ENCODE data around the gene TSHZ1. TPM values are rescaled to one million over a fixed set of nuclear protein-coding genes. Genes with fewer than 3 reads are reported as not detected.

TSHZ1 gene
- total RNA-seq, 1 experiment from 2014 or later, result 5.7 TPM

- no peak for DNase-seq
- no peaks in the 10 kb centered on the region for H3K9me3 ChIP-seq (ENCODE audit: low read length)
- no peaks in the 10 kb centered on the region for H3K9me2 ChIP-seq (replicated peaks; ENCODE audit: insufficient read depth, low read length)
- no peaks in the 10 kb centered on the region for H3K79me2 ChIP-seq (ENCODE audit: low read length)
- H3K27ac ChIP-seq (ENCODE audit: low read length), result no peak overlapping the region
- peaks cover 15% of the 10 kb centered on the region for H4K20me1 ChIP-seq (ENCODE audit: insufficient read depth, low read depth, low read length)
- H3K4me1 ChIP-seq (ENCODE audit: low read length), result no peaks in the 10 kb centered on the region
- H2AFZ ChIP-seq (ENCODE audit: low read length), result no peak overlapping the region
- no peak overlapping the region for H3K9ac ChIP-seq (ENCODE audit: low read length)
- H3K4me2 ChIP-seq (ENCODE audit: low read depth, low read length, poor library complexity, severe bottlenecking), result peak overlapping the region; percentile 2
- H3K4me3 ChIP-seq (ENCODE audit: low read length), result no peak overlapping the region
- no peaks in the 10 kb centered on the region for H3K27me3 ChIP-seq (ENCODE audit: low read length)
- H3K36me3 ChIP-seq (ENCODE audit: insufficient read depth, low read length), result no peaks in the 10 kb centered on the region
These were observed 37.2 kb downstream of the TSHZ1 start for GRCh38 chr18:75247611-75248421.

GRCh38 chr18:75248426-75249174 is 38.0 kb downstream of the TSHZ1 start:
- Histone ChIP-seq H3K27ac (ENCODE audit: low read length) (no peak overlapping the region), H3K4me2 (ENCODE audit: low read depth, low read length, poor library complexity, severe bottlenecking) (no peak overlapping the region)

DNA sequence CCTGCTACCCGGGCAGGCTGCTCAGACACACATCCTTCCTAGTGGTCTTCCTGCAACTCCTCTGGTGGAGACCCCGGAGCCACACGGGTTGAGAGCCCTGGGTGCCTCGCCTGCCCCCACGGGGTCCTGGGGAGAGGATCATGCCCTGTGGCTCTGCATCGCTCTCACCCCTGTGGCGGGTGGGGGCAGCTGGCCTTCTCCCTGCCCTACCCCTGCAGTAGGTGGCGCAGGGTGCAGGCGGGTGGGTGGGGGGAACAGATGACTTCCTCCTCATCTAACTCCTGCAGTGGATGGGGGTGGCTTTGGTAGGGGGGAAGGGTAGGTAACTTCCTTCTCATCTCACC is 38.5 kb downstream of the TSHZ1 start:
- H3K9me2 ChIP-seq (replicated peaks; ENCODE audit: insufficient read depth, low read length), result no peaks in the 10 kb centered on the region
- H3K4me1 ChIP-seq (ENCODE audit: low read length), result no peaks in the 10 kb centered on the region
- no peak overlapping the region for H3K9ac ChIP-seq (ENCODE audit: low read length)
- no peak overlapping the region for H3K27ac ChIP-seq (ENCODE audit: low read length)
- H3K36me3 ChIP-seq (ENCODE audit: insufficient read depth, low read length), result no peaks in the 10 kb centered on the region
- H3K79me2 ChIP-seq (ENCODE audit: low read length), result no peaks in the 10 kb centered on the region
- no peak overlapping the region for H3K4me3 ChIP-seq (ENCODE audit: low read length)
- H4K20me1 ChIP-seq (ENCODE audit: insufficient read depth, low read depth, low read length), result peaks cover 26% of the 10 kb centered on the region
- H3K27me3 ChIP-seq (ENCODE audit: low read length), result no peaks in the 10 kb centered on the region
- H3K9me3 ChIP-seq (ENCODE audit: low read length), result no peaks in the 10 kb centered on the region
- no peak overlapping the region for H3K4me2 ChIP-seq (ENCODE audit: low read depth, low read length, poor library complexity, severe bottlenecking)
- no peak overlapping the region for H2AFZ ChIP-seq (ENCODE audit: low read length)
- no peak for DNase-seq

More at GRCh38 chr18:75248426-75249174, 38.0 kb downstream of the TSHZ1 start:
- H3K4me1 ChIP-seq (ENCODE audit: low read length), result no peaks in the 10 kb centered on the region
- H3K36me3 ChIP-seq (ENCODE audit: insufficient read depth, low read length), result no peaks in the 10 kb centered on the region
- no peak for DNase-seq
- H2AFZ ChIP-seq (ENCODE audit: low read length), result no peak overlapping the region
- no peak overlapping the region for H3K4me3 ChIP-seq (ENCODE audit: low read length)
- no peak overlapping the region for H3K9ac ChIP-seq (ENCODE audit: low read length)
- no peaks in the 10 kb centered on the region for H3K79me2 ChIP-seq (ENCODE audit: low read length)
- H3K9me3 ChIP-seq (ENCODE audit: low read length), result no peaks in the 10 kb centered on the region
- H4K20me1 ChIP-seq (ENCODE audit: insufficient read depth, low read depth, low read length), result peaks cover 22% of the 10 kb centered on the region
- no peaks in the 10 kb centered on the region for H3K27me3 ChIP-seq (ENCODE audit: low read length)
- no peaks in the 10 kb centered on the region for H3K9me2 ChIP-seq (replicated peaks; ENCODE audit: insufficient read depth, low read length)

- Histone ChIP-seq H2AFZ (ENCODE audit: low read length) (no peak overlapping the region), H3K27me3 (ENCODE audit: low read length) (no peaks in the 10 kb centered on the region), H3K4me3 (ENCODE audit: low read length) (no peak overlapping the region), H3K9me3 (ENCODE audit: low read length) (no peaks in the 10 kb centered on the region), H3K27ac (ENCODE audit: low read length) (no peak overlapping the region), H3K4me2 (ENCODE audit: low read depth, low read length, poor library complexity, severe bottlenecking) (no peak overlapping the region), H3K9me2 (replicated peaks; ENCODE audit: insufficient read depth, low read length) (no peaks in the 10 kb centered on the region), H4K20me1 (ENCODE audit: insufficient read depth, low read depth, low read length) (peaks cover 26% of the 10 kb centered on the region), H3K36me3 (ENCODE audit: insufficient read depth, low read length) (no peaks in the 10 kb centered on the region), H3K79me2 (ENCODE audit: low read length) (no peaks in the 10 kb centered on the region), H3K4me1 (ENCODE audit: low read length) (no peaks in the 10 kb centered on the region), H3K9ac (ENCODE audit: low read length) (no peak overlapping the region)
- DNase-seq, result peak; percentile 49
These were observed 39.3 kb downstream of the TSHZ1 start for GRCh38 chr18:75249672-75250470.

DNA sequence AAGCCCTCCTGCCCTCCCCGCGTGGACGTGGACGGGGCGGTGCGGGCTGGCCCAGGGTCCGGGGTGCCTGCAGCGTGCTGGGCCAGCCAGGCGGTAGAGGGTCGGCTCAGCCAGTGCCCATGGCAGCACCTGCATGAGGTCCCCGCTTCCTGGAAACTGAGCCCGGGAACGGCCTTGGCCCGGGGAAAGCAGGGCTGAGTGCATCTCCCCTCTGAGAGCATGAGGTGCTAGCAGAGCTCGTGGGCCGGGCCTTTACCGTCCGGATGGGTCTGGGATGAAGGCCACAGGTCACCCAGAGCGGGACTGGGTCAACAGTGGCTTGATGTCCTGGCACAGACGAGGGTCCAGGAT is 39.8 kb downstream of the TSHZ1 start:
- Histone ChIP-seq H2AFZ (ENCODE audit: low read length) (no peak overlapping the region), H3K9ac (ENCODE audit: low read length) (no peak overlapping the region), H3K4me2 (ENCODE audit: low read depth, low read length, poor library complexity, severe bottlenecking) (no peak overlapping the region), H3K27ac (ENCODE audit: low read length) (no peak overlapping the region), H3K9me2 (replicated peaks; ENCODE audit: insufficient read depth, low read length) (no peaks in the 10 kb centered on the region), H3K4me3 (ENCODE audit: low read length) (no peak overlapping the region), H3K4me1 (ENCODE audit: low read length) (no peaks in the 10 kb centered on the region), H3K9me3 (ENCODE audit: low read length) (no peaks in the 10 kb centered on the region), H3K79me2 (ENCODE audit: low read length) (no peaks in the 10 kb centered on the region), H4K20me1 (ENCODE audit: insufficient read depth, low read depth, low read length) (peaks cover 26% of the 10 kb centered on the region), H3K36me3 (ENCODE audit: insufficient read depth, low read length) (no peaks in the 10 kb centered on the region), H3K27me3 (ENCODE audit: low read length) (no peaks in the 10 kb centered on the region)
- no peak for DNase-seq

DNA sequence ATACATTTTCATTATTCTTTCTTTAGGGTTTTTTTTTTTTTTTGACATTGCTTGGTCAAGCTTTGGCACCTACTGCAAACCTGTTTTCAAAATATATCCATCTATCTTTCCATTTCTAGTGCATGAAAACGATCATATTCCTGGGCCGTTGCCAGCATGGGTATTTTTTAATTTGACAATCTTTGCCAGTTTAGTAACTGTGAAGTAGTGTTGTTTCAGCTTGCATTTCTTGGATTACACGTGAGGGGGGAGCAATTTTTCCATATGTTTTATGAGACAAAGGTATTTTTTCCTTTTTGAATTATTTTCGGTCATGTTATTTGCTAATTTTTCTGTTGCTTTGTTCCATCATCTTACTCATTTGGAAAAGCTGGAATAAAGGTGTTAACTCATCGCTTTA is 40.9 kb downstream of the TSHZ1 start:
- Histone ChIP-seq H2AFZ (ENCODE audit: low read length) (no peak overlapping the region), H3K4me3 (ENCODE audit: low read length) (no peak overlapping the region), H3K9ac (ENCODE audit: low read length) (no peak overlapping the region), H4K20me1 (ENCODE audit: insufficient read depth, low read depth, low read length) (peaks cover 18% of the 10 kb centered on the region), H3K27ac (ENCODE audit: low read length) (no peak overlapping the region), H3K9me2 (replicated peaks; ENCODE audit: insufficient read depth, low read length) (no peaks in the 10 kb centered on the region), H3K9me3 (ENCODE audit: low read length) (no peaks in the 10 kb centered on the region), H3K79me2 (ENCODE audit: low read length) (no peaks in the 10 kb centered on the region), H3K4me1 (ENCODE audit: low read length) (no peaks in the 10 kb centered on the region), H3K4me2 (ENCODE audit: low read depth, low read length, poor library complexity, severe bottlenecking) (no peak overlapping the region), H3K27me3 (ENCODE audit: low read length) (no peaks in the 10 kb centered on the region), H3K36me3 (ENCODE audit: insufficient read depth, low read length) (no peaks in the 10 kb centered on the region)
- DNase-seq, result no peak

DNA sequence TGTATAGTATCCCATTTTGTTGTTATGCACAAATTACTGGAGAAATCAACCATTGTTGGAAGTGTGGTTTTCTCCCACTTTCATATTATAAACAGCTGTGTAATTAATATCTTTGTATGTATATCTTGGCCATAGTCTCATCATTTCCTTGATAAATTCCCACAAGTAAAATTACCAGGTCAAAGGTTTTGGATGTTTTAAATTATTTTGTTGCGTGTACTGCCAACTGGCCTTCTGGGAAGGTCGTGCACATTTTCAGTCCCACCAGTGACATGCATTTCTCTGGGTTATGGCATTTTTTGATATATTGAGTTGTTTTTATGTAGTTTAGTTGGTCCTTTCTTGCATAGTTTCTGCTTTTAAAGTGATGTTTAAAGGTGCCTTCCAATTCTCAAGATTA is 41.5 kb downstream of the TSHZ1 start:
- H4K20me1 ChIP-seq (ENCODE audit: insufficient read depth, low read depth, low read length), result peaks cover 11% of the 10 kb centered on the region

GRCh38 chr18:75253043-75253442 is 42.4 kb downstream of the TSHZ1 start:
- no peaks in the 10 kb centered on the region for H3K9me2 ChIP-seq (replicated peaks; ENCODE audit: insufficient read depth, low read length)
- H3K9me3 ChIP-seq (ENCODE audit: low read length), result no peaks in the 10 kb centered on the region
- H3K4me3 ChIP-seq (ENCODE audit: low read length), result no peak overlapping the region
- H3K4me2 ChIP-seq (ENCODE audit: low read depth, low read length, poor library complexity, severe bottlenecking), result no peak overlapping the region
- H3K27me3 ChIP-seq (ENCODE audit: low read length), result no peaks in the 10 kb centered on the region
- H3K27ac ChIP-seq (ENCODE audit: low read length), result no peak overlapping the region
- DNase-seq, result peak; percentile 30
- H3K9ac ChIP-seq (ENCODE audit: low read length), result no peak overlapping the region
- peaks cover 18% of the 10 kb centered on the region for H4K20me1 ChIP-seq (ENCODE audit: insufficient read depth, low read depth, low read length)
- H3K79me2 ChIP-seq (ENCODE audit: low read length), result no peaks in the 10 kb centered on the region
- H3K4me1 ChIP-seq (ENCODE audit: low read length), result no peaks in the 10 kb centered on the region
- H3K36me3 ChIP-seq (ENCODE audit: insufficient read depth, low read length), result no peaks in the 10 kb centered on the region
- no peak overlapping the region for H2AFZ ChIP-seq (ENCODE audit: low read length)

More for the DNA sequence above, 41.5 kb downstream of the TSHZ1 start:
- H3K4me2 ChIP-seq (ENCODE audit: low read depth, low read length, poor library complexity, severe bottlenecking), result no peak overlapping the region
- no peak for DNase-seq
- H3K27ac ChIP-seq (ENCODE audit: low read length), result no peak overlapping the region
- H3K9me3 ChIP-seq (ENCODE audit: low read length), result no peaks in the 10 kb centered on the region
- no peak overlapping the region for H3K4me3 ChIP-seq (ENCODE audit: low read length)
- no peaks in the 10 kb centered on the region for H3K9me2 ChIP-seq (replicated peaks; ENCODE audit: insufficient read depth, low read length)
- H3K4me1 ChIP-seq (ENCODE audit: low read length), result no peaks in the 10 kb centered on the region
- no peaks in the 10 kb centered on the region for H3K79me2 ChIP-seq (ENCODE audit: low read length)
- no peak overlapping the region for H3K9ac ChIP-seq (ENCODE audit: low read length)
- no peaks in the 10 kb centered on the region for H3K27me3 ChIP-seq (ENCODE audit: low read length)
- H2AFZ ChIP-seq (ENCODE audit: low read length), result no peak overlapping the region
- no peaks in the 10 kb centered on the region for H3K36me3 ChIP-seq (ENCODE audit: insufficient read depth, low read length)

Data from Karpas-422 (cell line).